ENCODE results near the gene NGRN. TPM values are rescaled to one million over a fixed set of nuclear protein-coding genes. Genes with fewer than 3 reads are reported as not detected.

The NGRN gene
- total and polyA plus RNA-seq, 2 experiments from 2014 or later, result 88.9 to 131 TPM

DNA sequence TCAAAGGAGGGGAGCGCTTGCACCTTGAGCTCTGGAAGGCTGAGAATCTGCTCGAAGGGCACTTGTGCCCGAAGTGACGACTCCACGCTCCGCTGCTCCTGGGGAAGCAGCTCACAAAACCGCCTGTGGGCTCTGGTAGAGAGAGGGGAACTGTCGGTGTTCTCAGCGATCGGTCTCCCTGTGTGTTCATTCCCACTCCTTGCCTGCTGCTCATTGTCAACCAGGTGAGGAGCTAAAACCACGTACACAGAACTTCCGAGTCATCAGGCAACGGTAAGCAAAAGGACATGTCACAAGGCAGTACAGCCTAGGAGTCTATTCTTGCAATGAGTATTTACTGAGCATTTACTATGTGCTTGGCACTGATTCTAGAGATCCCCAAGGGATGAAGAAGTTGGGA lies 33.3 kb upstream of the NGRN start:
- H3K36me3 ChIP-seq (ENCODE audit: insufficient read depth), result peaks cover 7% of the 10 kb centered on the region; the same call in 1 of the 2 replicates
- H3K27me3 ChIP-seq (ENCODE audit: insufficient read depth), result no peaks in the 10 kb centered on the region
- Mint-ChIP-seq H3K9me3 (no peaks in the 10 kb centered on the region), H3K4me1 (peaks cover 7% of the 10 kb centered on the region), H3K27me3 (ENCODE audit: insufficient read depth, low read depth, poor library complexity) (peaks cover 13% of the 10 kb centered on the region), H3K36me3 (ENCODE audit: low read depth) (peaks cover 15% of the 10 kb centered on the region), H3K27ac (no peak overlapping the region), H3K4me3 (peak overlapping the region; percentile 76)
- no peak overlapping the region for H3K27ac ChIP-seq (ENCODE audit: low read depth)
- DNase-seq (ENCODE audit: low spot score) (no peak), ATAC-seq (no peak)
- H3K79me2 ChIP-seq (replicated peaks; ENCODE audit: insufficient read depth), result no peaks in the 10 kb centered on the region
- peak overlapping the region; percentile 89; the same call in 1 of the 2 replicates for H3K4me2 ChIP-seq
- 0 out of 2 replicates have a peak overlapping the region, but pooled peaks have one; percentile 85 for H3K4me3 ChIP-seq
- H3K4me1 ChIP-seq (ENCODE audit: insufficient read depth), result peaks cover 14% of the 10 kb centered on the region; the same call in 1 of the 2 replicates
- no peaks in the 10 kb centered on the region for H3K9me2 ChIP-seq (ENCODE audit: insufficient read depth)
- TF ChIP-seq POLR2AphosphoS5 (IDR thresholded peaks at IDR 0.05; ENCODE audit: low read depth) (no peak), ZNF114 (CRISPR knock-in tag; IDR thresholded peaks at IDR 0.05) (no peak), STAT1 (IDR thresholded peaks at IDR 0.05; ENCODE audit: unreplicated experiment) (no peak), ZNF331 (CRISPR knock-in tag; IDR thresholded peaks at IDR 0.05; ENCODE audit: low read depth) (no peak), EZH2 (IDR thresholded peaks at IDR 0.05; ENCODE audit: low read depth, unreplicated experiment) (no peak), JUNB (IDR thresholded peaks at IDR 0.05; ENCODE audit: unreplicated experiment) (no peak), CREB1 (CRISPR knock-in tag; IDR thresholded peaks at IDR 0.05; ENCODE audit: low read depth) (no peak), EZH2phosphoT487 (IDR thresholded peaks at IDR 0.05; ENCODE audit: unreplicated experiment) (no peak), NANOG (IDR thresholded peaks at IDR 0.05; ENCODE audit: borderline replicate concordance) (no peak)
- TF ChIP-seq, protein P1, sequence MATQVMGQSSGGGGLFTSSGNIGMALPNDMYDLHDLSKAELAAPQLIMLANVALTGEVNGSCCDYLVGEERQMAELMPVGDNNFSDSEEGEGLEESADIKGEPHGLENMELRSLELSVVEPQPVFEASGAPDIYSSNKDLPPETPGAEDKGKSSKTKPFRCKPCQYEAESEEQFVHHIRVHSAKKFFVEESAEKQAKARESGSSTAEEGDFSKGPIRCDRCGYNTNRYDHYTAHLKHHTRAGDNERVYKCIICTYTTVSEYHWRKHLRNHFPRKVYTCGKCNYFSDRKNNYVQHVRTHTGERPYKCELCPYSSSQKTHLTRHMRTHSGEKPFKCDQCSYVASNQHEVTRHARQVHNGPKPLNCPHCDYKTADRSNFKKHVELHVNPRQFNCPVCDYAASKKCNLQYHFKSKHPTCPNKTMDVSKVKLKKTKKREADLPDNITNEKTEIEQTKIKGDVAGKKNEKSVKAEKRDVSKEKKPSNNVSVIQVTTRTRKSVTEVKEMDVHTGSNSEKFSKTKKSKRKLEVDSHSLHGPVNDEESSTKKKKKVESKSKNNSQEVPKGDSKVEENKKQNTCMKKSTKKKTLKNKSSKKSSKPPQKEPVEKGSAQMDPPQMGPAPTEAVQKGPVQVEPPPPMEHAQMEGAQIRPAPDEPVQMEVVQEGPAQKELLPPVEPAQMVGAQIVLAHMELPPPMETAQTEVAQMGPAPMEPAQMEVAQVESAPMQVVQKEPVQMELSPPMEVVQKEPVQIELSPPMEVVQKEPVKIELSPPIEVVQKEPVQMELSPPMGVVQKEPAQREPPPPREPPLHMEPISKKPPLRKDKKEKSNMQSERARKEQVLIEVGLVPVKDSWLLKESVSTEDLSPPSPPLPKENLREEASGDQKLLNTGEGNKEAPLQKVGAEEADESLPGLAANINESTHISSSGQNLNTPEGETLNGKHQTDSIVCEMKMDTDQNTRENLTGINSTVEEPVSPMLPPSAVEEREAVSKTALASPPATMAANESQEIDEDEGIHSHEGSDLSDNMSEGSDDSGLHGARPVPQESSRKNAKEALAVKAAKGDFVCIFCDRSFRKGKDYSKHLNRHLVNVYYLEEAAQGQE (IDR thresholded peaks at IDR 0.05; ENCODE audit: unreplicated experiment), result no peak
- TF ChIP-seq, protein P2, sequence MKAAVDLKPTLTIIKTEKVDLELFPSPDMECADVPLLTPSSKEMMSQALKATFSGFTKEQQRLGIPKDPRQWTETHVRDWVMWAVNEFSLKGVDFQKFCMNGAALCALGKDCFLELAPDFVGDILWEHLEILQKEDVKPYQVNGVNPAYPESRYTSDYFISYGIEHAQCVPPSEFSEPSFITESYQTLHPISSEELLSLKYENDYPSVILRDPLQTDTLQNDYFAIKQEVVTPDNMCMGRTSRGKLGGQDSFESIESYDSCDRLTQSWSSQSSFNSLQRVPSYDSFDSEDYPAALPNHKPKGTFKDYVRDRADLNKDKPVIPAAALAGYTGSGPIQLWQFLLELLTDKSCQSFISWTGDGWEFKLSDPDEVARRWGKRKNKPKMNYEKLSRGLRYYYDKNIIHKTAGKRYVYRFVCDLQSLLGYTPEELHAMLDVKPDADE (IDR thresholded peaks at IDR 0.05), result no peak
- TF ChIP-seq, protein P3, sequence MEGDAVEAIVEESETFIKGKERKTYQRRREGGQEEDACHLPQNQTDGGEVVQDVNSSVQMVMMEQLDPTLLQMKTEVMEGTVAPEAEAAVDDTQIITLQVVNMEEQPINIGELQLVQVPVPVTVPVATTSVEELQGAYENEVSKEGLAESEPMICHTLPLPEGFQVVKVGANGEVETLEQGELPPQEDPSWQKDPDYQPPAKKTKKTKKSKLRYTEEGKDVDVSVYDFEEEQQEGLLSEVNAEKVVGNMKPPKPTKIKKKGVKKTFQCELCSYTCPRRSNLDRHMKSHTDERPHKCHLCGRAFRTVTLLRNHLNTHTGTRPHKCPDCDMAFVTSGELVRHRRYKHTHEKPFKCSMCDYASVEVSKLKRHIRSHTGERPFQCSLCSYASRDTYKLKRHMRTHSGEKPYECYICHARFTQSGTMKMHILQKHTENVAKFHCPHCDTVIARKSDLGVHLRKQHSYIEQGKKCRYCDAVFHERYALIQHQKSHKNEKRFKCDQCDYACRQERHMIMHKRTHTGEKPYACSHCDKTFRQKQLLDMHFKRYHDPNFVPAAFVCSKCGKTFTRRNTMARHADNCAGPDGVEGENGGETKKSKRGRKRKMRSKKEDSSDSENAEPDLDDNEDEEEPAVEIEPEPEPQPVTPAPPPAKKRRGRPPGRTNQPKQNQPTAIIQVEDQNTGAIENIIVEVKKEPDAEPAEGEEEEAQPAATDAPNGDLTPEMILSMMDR (conservative IDR thresholded peaks at IDR 0.05; ENCODE audit: low read depth in 2 of 2), result no peak
- TF ChIP-seq, protein P4, sequence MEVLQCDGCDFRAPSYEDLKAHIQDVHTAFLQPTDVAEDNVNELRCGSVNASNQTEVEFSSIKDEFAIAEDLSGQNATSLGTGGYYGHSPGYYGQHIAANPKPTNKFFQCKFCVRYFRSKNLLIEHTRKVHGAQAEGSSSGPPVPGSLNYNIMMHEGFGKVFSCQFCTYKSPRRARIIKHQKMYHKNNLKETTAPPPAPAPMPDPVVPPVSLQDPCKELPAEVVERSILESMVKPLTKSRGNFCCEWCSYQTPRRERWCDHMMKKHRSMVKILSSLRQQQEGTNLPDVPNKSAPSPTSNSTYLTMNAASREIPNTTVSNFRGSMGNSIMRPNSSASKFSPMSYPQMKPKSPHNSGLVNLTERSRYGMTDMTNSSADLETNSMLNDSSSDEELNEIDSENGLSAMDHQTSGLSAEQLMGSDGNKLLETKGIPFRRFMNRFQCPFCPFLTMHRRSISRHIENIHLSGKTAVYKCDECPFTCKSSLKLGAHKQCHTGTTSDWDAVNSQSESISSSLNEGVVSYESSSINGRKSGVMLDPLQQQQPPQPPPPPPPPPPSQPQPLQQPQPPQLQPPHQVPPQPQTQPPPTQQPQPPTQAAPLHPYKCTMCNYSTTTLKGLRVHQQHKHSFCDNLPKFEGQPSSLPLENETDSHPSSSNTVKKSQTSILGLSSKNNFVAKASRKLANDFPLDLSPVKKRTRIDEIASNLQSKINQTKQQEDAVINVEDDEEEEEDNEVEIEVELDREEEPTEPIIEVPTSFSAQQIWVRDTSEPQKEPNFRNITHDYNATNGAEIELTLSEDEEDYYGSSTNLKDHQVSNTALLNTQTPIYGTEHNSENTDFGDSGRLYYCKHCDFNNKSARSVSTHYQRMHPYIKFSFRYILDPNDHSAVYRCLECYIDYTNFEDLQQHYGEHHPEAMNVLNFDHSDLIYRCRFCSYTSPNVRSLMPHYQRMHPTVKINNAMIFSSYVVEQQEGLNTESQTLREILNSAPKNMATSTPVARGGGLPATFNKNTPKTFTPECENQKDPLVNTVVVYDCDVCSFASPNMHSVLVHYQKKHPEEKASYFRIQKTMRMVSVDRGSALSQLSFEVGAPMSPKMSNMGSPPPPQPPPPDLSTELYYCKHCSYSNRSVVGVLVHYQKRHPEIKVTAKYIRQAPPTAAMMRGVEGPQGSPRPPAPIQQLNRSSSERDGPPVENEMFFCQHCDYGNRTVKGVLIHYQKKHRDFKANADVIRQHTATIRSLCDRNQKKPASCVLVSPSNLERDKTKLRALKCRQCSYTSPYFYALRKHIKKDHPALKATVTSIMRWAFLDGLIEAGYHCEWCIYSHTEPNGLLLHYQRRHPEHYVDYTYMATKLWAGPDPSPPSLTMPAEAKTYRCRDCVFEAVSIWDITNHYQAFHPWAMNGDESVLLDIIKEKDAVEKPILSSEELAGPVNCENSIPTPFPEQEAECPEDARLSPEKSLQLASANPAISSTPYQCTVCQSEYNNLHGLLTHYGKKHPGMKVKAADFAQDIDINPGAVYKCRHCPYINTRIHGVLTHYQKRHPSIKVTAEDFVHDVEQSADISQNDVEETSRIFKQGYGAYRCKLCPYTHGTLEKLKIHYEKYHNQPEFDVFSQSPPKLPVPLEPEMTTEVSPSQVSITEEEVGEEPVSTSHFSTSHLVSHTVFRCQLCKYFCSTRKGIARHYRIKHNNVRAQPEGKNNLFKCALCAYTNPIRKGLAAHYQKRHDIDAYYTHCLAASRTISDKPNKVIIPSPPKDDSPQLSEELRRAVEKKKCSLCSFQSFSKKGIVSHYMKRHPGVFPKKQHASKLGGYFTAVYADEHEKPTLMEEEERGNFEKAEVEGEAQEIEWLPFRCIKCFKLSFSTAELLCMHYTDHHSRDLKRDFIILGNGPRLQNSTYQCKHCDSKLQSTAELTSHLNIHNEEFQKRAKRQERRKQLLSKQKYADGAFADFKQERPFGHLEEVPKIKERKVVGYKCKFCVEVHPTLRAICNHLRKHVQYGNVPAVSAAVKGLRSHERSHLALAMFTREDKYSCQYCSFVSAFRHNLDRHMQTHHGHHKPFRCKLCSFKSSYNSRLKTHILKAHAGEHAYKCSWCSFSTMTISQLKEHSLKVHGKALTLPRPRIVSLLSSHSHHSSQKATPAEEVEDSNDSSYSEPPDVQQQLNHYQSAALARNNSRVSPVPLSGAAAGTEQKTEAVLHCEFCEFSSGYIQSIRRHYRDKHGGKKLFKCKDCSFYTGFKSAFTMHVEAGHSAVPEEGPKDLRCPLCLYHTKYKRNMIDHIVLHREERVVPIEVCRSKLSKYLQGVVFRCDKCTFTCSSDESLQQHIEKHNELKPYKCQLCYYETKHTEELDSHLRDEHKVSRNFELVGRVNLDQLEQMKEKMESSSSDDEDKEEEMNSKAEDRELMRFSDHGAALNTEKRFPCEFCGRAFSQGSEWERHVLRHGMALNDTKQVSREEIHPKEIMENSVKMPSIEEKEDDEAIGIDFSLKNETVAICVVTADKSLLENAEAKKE (CRISPR knock-in tag; IDR thresholded peaks at IDR 0.05), result no peak
- peaks cover 11% of the 10 kb centered on the region; the same call in 1 of the 2 replicates for H3F3A ChIP-seq (replicated peaks; ENCODE audit: low read depth)
- no peak overlapping the region for H2AFZ ChIP-seq
- H4K20me1 ChIP-seq (replicated peaks; ENCODE audit: insufficient read depth), result no peaks in the 10 kb centered on the region
